ENCODE measurements around the gene ALG3. TPM values are rescaled to one million over a fixed set of nuclear protein-coding genes. Genes with fewer than 3 reads are reported as not detected.

The ALG3 gene
- total RNA-seq, 2 donors from 2014 or later: 25.1 to 78.9 TPM

DNA sequence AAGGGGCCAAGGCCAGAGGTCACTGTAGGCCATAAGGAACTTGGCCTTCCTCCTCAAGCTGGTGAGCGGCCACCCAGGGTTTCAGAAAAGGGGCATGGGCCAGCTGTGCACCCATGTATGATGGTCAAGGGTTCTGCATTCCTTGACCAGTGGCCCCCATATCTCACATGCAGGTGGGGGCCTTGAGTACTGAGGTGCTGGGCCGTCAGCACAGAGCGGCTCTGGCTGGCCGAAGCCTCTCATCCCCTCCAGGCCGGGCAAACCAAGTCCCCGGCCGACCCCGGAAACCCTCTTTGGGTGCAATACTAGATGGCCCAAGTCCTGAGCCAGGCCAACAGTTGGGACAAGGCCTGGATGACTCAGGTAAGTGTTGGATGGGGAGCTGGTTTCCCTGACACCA lies 9.5 kb downstream of the ALG3 start:
- intact Hi-C loops (cut with DNase I): no loop called here
- no peaks in the 10 kb centered on the region for H3K27me3 ChIP-seq
- H3K9me3 ChIP-seq: no peaks in the 10 kb centered on the region
- no peaks in the 10 kb centered on the region for H3K36me3 ChIP-seq
- no peak overlapping the region for H3K9ac ChIP-seq (ENCODE audit: low read depth in 2 of 2, low read length in 2 of 2)
- TF ChIP-seq, protein P1, sequence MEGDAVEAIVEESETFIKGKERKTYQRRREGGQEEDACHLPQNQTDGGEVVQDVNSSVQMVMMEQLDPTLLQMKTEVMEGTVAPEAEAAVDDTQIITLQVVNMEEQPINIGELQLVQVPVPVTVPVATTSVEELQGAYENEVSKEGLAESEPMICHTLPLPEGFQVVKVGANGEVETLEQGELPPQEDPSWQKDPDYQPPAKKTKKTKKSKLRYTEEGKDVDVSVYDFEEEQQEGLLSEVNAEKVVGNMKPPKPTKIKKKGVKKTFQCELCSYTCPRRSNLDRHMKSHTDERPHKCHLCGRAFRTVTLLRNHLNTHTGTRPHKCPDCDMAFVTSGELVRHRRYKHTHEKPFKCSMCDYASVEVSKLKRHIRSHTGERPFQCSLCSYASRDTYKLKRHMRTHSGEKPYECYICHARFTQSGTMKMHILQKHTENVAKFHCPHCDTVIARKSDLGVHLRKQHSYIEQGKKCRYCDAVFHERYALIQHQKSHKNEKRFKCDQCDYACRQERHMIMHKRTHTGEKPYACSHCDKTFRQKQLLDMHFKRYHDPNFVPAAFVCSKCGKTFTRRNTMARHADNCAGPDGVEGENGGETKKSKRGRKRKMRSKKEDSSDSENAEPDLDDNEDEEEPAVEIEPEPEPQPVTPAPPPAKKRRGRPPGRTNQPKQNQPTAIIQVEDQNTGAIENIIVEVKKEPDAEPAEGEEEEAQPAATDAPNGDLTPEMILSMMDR (IDR thresholded peaks at IDR 0.05): no peak
- no peak for DNase-seq
- H3K4me1 ChIP-seq: no peaks in the 10 kb centered on the region
- H3K4me3 ChIP-seq: no peak overlapping the region
- H3K27ac ChIP-seq: no peak overlapping the region

DNA sequence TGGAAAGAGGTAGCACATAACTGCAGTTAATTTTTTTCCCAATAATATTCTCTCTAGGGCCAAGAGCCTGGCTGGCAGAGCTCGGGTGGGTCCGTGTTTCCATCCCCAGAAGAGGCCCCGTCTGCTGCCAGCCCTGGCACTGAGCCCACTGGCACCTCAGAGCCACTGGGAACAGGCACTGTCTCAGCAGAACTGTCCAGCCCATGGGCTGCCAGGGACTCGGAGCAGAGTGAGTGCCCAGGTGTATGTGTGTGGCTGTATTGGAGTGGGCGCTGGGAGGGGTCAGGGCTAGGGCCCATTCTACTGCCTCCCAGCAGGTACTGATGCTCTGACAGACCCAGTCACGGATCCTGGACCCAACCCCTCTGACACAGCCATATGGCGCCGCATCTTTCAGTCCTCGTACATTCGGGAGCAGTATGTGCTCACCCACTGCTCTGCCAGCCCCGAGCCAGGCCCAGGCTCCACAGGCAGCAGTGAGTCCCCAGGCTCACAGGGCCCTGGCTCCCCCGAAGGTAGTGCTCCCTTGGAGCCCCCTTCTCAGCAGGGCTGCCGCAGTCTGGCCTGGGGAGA lies 10.4 kb downstream of the ALG3 start:
- H3K27me3 ChIP-seq: no peaks in the 10 kb centered on the region
- H3K9me3 ChIP-seq: no peaks in the 10 kb centered on the region
- intact Hi-C loops (cut with DNase I): no loop called here
- TF ChIP-seq, protein P1 (IDR thresholded peaks at IDR 0.05): no peak
- H3K9ac ChIP-seq (ENCODE audit: low read depth in 2 of 2, low read length in 2 of 2): no peak overlapping the region
- H3K27ac ChIP-seq: no peak overlapping the region
- H3K36me3 ChIP-seq: no peaks in the 10 kb centered on the region
- H3K4me1 ChIP-seq: no peaks in the 10 kb centered on the region
- H3K4me3 ChIP-seq: no peak overlapping the region
- no peak for DNase-seq

DNA sequence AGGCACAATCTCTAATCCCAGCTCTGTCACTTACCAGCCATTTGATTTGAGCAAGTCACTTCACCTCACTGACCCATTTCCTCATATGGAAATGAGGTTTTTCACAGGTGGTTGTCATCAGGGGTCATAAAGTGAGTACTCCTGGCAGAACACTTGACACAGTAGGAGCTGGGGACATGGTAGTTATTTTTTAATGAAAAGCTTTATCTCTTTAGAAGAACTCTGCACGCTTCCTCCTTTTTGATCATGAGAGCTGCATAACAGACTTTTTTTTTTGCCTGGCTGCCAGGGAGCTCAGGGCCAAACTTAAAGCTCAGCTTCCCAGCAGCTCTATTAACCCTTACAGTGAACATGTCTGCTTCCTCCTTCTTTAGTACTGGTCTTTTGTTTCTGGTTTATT lies 11.0 kb downstream of the ALG3 start:
- Histone ChIP-seq H3K27ac (no peak overlapping the region), H3K4me3 (no peak overlapping the region), H3K36me3 (no peaks in the 10 kb centered on the region), H3K27me3 (no peaks in the 10 kb centered on the region), H3K9me3 (no peaks in the 10 kb centered on the region), H3K4me1 (no peaks in the 10 kb centered on the region), H3K9ac (ENCODE audit: low read depth in 2 of 2, low read length in 2 of 2) (no peak overlapping the region)
- intact Hi-C loops (cut with DNase I): no loop called here
- no peak for DNase-seq
- TF ChIP-seq, protein P1 (IDR thresholded peaks at IDR 0.05): no peak

DNA sequence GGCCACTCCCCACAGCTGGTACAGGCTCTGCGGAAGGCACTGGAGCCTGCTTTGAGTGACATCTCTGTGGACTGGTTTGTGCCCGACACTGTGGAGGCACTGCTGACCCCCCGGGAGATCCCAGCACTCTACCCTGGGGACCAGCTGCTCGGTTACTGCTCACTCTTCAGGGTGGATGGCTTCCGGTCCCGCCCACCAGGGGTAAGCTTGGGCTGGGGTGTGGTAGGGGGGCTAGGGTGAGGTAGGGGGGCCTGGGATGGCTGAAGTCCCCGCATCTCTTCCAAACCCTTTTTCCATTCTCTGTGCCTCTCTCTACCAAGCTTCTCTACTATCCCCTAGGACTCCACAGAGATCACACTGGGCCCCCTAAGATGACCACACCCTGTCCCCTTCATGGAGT lies 11.6 kb downstream of the ALG3 start:
- intact Hi-C loops (cut with DNase I): no loop called here
- H3K4me3 ChIP-seq: no peak overlapping the region
- H3K4me1 ChIP-seq: no peaks in the 10 kb centered on the region
- no peaks in the 10 kb centered on the region for H3K9me3 ChIP-seq
- TF ChIP-seq, protein P1 (IDR thresholded peaks at IDR 0.05): no peak
- no peaks in the 10 kb centered on the region for H3K27me3 ChIP-seq
- DNase-seq: no peak
- H3K9ac ChIP-seq (ENCODE audit: low read depth in 2 of 2, low read length in 2 of 2): no peak overlapping the region
- H3K27ac ChIP-seq: no peak overlapping the region
- no peaks in the 10 kb centered on the region for H3K36me3 ChIP-seq

DNA sequence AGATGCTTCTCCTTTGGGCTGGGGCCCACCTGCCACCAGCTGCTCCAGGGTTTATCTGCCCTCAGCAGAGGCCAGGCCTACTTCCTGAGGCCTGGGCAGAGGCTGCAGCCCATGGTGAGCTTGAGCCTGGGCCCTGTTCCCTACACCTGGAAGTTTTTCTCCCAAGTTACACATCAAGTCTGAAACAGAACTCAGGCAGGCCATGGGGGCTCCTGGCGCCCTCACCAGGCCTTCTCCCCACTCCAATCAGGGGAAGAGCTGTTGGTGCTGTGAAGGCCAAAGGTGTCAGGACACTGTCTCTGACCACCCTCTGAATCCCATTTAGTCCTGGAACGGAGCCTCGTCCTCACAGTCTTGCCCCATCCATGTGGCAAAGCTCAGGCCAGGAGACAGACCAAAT lies 12.1 kb downstream of the ALG3 start:
- DNase-seq: no peak
- no peaks in the 10 kb centered on the region for H3K4me1 ChIP-seq
- peaks cover 2% of the 10 kb centered on the region for H3K27me3 ChIP-seq
- H3K27ac ChIP-seq: no peak overlapping the region
- no peak overlapping the region for H3K9ac ChIP-seq (ENCODE audit: low read depth in 2 of 2, low read length in 2 of 2)
- intact Hi-C loops (cut with DNase I): no loop called here
- no peak overlapping the region for H3K4me3 ChIP-seq
- TF ChIP-seq, protein P1 (IDR thresholded peaks at IDR 0.05): no peak
- H3K9me3 ChIP-seq: no peaks in the 10 kb centered on the region
- H3K36me3 ChIP-seq: no peaks in the 10 kb centered on the region

All from colonic mucosa (tissue), 4 donors.